GM12874 (cell line): ENCODE measurements around the gene BCKDHA.

ENCODE experiments used
- CTCF ChIP-seq: IDR thresholded peaks from 2 replicates; pipeline ENCODE4 v1.5.1; 2011; ENCODE audit warnings: low read depth, mild to moderate bottlenecking, control low read depth, low read length, moderate library complexity; ENCODE audit not compliant: insufficient read depth

BCKDHA gene

GRCh38 chr19:41397086-41398049 is at the start of gene BCKDHA, which contains the start of gene EXOSC5:
Gene BCKDHA, plus strand, starts transcription at chr19:41397818. Its CDS starts 10 bp downstream, at chr19:41397828.
Gene EXOSC5, minus strand, starts transcription at chr19:41397359. Its CDS starts 31 bp downstream, at chr19:41397328.
- no peak for TF ChIP-seq CTCF

- TF ChIP-seq CTCF: no peak
Observed at GRCh38 chr19:41350735-41351338, 46.8 kb upstream of the BCKDHA start.

- no peak for TF ChIP-seq CTCF
Observed at GRCh38 chr19:41351339-41352245, 46.0 kb upstream of the BCKDHA start.

- TF ChIP-seq CTCF: no peak
Observed at GRCh38 chr19:41352279-41352608, 45.4 kb upstream of the BCKDHA start.

GRCh38 chr19:41352609-41353465 is 44.8 kb upstream of the BCKDHA start:
- TF ChIP-seq CTCF: peak; percentile 84

GRCh38 chr19:41353466-41354342 is 43.9 kb upstream of the BCKDHA start, which contains the start of gene TGFB1:
Gene TGFB1, minus strand, starts transcription at chr19:41353922. Its CDS starts 878 bp downstream, at chr19:41353044.
- TF ChIP-seq CTCF: peak; percentile 92
